ENCODE measurements around the gene MYBBP1A. TPM values are rescaled to one million over a fixed set of nuclear protein-coding genes. Genes with fewer than 3 reads are reported as not detected.
"Not testable (repeated sequence)": the region's sequence is repeated elsewhere in the genome, so short reads cannot be mapped to it uniquely, and the experiment has no call there.

The MYBBP1A gene
- total and polyA plus RNA-seq, 8 donors: 21.8 to 93.1 (median 35.5) TPM

DNA sequence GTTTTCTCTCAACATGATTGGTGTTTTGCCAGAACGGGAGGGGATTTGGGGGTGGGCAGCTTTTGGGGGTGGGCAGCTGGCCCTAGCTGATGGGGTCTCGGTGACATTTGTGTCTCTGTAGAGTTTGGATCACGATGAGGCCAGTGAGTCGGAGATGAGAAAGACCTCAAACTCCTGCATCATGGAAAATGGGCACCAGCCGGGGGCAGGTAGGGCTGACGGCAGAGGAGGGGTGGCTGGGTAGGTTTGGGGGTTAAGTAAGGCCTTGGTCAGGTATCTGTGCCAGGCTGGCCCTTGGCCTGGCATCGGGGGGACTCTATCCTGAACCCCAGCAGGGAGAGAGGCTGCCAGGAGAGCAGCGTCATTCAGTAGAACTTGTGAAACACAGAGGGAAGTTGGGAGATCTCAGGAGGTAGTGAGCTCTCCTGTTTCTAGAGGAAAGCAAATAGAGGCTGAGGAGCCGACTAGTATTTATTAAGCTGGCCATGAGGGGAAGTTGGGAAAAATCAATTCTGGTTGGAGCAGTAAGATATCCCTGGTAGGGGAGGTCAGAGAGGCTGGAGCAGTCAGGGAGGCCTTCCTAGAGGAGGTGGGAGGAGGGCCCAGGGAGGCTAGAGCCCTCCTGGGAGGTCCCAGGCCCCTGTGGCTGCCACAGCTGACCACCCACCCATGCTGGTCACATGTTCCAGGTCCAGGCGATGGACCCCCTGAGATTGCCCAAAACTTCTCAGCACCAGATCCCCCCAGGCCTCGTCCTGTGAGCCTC is 37.2 kb upstream of the MYBBP1A start:
- FAIRE-seq (no peak), DNase-seq (no peak), ATAC-seq (no peak)
- intact Hi-C loops (cut with DNase I): no loop called here
- TF ChIP-seq, protein P1, sequence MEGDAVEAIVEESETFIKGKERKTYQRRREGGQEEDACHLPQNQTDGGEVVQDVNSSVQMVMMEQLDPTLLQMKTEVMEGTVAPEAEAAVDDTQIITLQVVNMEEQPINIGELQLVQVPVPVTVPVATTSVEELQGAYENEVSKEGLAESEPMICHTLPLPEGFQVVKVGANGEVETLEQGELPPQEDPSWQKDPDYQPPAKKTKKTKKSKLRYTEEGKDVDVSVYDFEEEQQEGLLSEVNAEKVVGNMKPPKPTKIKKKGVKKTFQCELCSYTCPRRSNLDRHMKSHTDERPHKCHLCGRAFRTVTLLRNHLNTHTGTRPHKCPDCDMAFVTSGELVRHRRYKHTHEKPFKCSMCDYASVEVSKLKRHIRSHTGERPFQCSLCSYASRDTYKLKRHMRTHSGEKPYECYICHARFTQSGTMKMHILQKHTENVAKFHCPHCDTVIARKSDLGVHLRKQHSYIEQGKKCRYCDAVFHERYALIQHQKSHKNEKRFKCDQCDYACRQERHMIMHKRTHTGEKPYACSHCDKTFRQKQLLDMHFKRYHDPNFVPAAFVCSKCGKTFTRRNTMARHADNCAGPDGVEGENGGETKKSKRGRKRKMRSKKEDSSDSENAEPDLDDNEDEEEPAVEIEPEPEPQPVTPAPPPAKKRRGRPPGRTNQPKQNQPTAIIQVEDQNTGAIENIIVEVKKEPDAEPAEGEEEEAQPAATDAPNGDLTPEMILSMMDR (IDR thresholded peaks at IDR 0.05): no peak
- WGBS, 2 donors: 59 to 74% methylated on average over 11 of the region's 11 CpGs
- H3K27me3 ChIP-seq: no peaks in the 10 kb centered on the region
- H3K4me1 ChIP-seq: no peaks in the 10 kb centered on the region
- no peak overlapping the region for H3K27ac ChIP-seq
- no peaks in the 10 kb centered on the region for H3K36me3 ChIP-seq
- H3K4me3 ChIP-seq: no peak overlapping the region
- H3K9me3 ChIP-seq: no peaks in the 10 kb centered on the region

DNA sequence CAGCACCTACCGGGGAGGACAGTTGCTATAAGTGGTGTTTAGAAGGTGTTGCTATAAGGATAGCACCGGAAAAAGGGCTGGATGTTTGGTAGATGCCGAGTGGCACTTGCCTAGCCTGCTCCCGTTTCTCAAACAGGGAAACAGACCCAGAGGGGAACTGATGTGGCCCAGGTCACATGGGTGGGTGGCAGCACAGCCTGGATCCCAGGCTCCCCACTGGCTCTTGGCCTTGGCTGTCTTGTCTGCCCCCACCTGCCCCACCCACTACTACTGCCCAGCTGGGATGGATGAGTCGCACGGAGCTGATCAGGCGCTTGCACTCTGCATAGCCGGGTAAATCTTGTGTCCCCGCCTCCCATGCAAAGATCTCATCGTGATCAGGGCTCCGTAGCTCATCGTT is 36.3 kb upstream of the MYBBP1A start:
- ATAC-seq: no peak
- DNase-seq: no peak
- Histone ChIP-seq H3K27ac (no peak overlapping the region), H3K9me3 (no peaks in the 10 kb centered on the region), H3K27me3 (no peaks in the 10 kb centered on the region), H3K4me1 (no peaks in the 10 kb centered on the region), H3K4me3 (no peak overlapping the region), H3K36me3 (no peaks in the 10 kb centered on the region)
- TF ChIP-seq, protein P1 (IDR thresholded peaks at IDR 0.05): no peak
- FAIRE-seq: no peak
- WGBS, 2 donors: 60 to 66% methylated on average over 12 of the region's 12 CpGs
- intact Hi-C loops (cut with DNase I): no loop called here

DNA sequence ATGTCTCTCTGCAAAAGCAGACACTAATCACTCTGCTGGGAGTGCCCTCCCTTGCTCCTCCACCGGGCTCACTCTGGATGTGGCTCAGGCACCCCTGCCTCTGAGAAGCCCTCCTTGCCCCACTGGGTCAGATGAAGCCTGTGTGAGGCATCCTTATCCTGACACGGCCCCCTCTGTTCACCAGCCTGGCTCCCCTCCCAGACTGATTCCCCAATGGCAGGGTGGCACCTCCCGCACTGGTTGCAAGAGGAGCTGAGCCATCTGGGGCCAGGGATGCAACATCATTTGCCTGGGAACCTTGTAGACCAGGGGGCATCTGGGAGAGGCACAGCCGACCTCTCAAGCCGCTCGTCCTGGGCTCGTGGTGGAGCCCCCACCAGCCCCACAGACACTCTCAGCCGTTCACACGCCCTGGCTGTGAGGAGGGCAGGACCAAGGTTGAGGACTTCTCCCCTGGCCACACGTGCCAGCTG is 35.8 kb upstream of the MYBBP1A start:
- H3K36me3 ChIP-seq: no peaks in the 10 kb centered on the region
- ATAC-seq (no peak), FAIRE-seq (no peak), DNase-seq (no peak)
- H3K4me3 ChIP-seq: no peak overlapping the region
- no peaks in the 10 kb centered on the region for H3K27me3 ChIP-seq
- 45 to 62% methylated on average over 10 of the region's 10 CpGs for WGBS, 2 donors
- no peak overlapping the region for H3K27ac ChIP-seq
- no peaks in the 10 kb centered on the region for H3K4me1 ChIP-seq
- intact Hi-C loops (cut with DNase I): no loop called here
- H3K9me3 ChIP-seq: no peaks in the 10 kb centered on the region
- TF ChIP-seq, protein P1 (IDR thresholded peaks at IDR 0.05): no peak

DNA sequence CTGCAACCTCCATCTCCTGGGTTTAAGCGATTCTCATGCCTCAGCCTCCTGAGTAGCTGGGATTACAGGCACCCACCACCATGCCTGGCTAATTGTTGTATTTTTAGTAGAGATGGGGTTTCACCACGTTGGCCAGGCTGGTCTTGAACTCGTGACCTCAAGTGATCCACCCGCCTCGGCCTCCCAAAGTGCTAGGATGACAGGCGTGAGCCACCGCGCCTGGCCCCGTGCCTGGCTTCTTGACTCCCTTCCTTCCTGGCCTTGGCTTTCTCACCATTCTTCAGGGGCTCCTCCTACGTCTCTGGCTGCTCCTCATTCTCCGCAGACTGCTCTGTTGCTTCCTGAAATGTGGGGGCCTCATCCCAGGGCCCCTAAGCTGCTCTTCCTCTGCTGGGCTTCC is 34.9 kb upstream of the MYBBP1A start:
- ATAC-seq; H3K4me3 ChIP-seq; H3K9me3 ChIP-seq; H3K36me3 ChIP-seq; H3K4me1 ChIP-seq; H3K27me3 ChIP-seq; FAIRE-seq; DNase-seq; H3K27ac ChIP-seq; intact Hi-C loops (cut with DNase I): not testable (repeated sequence)
- 48 to 68% methylated on average over 9 to 11 of the region's 11 CpGs for WGBS, 2 donors

DNA sequence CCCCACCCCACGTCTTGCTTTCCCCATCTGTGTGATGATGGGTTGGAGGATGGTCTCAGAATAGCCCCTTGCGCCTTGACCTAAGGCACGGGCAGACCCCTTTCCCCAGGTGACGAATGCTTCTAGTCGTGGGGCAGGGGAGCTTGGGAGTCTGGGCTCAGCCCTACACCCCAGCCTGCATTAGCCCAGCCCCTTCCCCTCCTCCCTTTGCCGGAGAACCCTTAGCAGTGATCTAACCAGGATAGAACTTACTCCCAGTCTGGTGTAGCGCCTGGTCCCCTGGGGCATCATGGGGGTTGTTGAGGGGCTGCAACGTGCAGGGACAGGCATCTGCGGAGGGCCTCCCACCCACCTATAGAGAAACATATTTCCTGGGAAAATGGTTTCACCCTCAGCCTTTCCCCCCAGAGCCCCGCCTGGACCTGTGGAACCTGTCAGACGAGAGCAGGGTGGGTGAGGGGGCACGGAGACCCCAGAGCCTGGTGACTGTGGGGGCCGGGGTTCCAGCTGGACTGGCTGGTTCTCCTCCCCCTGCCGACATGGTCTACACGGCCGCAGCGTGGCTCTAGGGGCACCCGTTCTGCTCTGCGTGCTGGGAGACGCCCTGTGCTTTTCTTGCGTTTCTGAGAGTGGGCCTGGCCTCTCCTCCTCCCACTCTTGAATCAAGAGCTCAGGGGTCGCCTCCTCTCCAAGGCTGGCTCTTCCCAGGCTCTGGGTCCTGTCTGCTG is 33.9 kb upstream of the MYBBP1A start:
- no peak for DNase-seq
- intact Hi-C loops (cut with DNase I): no loop called here
- Histone ChIP-seq H3K4me3 (no peak overlapping the region), H3K27me3 (peaks cover 0 to 3% (median 0%) of the 10 kb centered on the region in 4 donors), H3K27ac (no peak overlapping the region), H3K36me3 (no peaks in the 10 kb centered on the region), H3K9me3 (no peaks in the 10 kb centered on the region), H3K4me1 (peaks cover 0 to 6% (median 0%) of the 10 kb centered on the region in 3 donors)
- no peak for FAIRE-seq
- WGBS, 2 donors: 51 to 63% methylated on average over 22 of the region's 22 CpGs
- no peak for ATAC-seq
- TF ChIP-seq, protein P1 (IDR thresholded peaks at IDR 0.05): no peak

All from pancreas (tissue), 10 donors.